Endothelial cell of umbilical vein (primary cell): ENCODE results near the gene METTL15. TPM values are rescaled to one million over a fixed set of nuclear protein-coding genes. Genes with fewer than 3 reads are reported as not detected.
A peak's percentile ranks its signal among the peaks of the same experiment; 100 is the strongest.

Experiments
- BruUV-seq: library from RNA; stranded (reverse); fragments of 400-500 nt; replicated peaks from 2 replicates; lab custom pipeline; 2021; lab: Mats Ljungman, UMichigan
- CTCF ChIA-PET: fragments of 300-600, 350-600 bp; sonication (Branson Sonifier 250); formaldehyde crosslinking; loops from one replicate; lab custom pipeline; 2021; ENCODE audit warnings: antibody characterized with exemption, inconsistent platforms; lab: Charles Lee
- POLR2A ChIA-PET: fragments of 300-600, 350-600 bp; sonication (Branson Sonifier 250); formaldehyde crosslinking; loops from one replicate; lab custom pipeline; 2021; ENCODE audit warnings: antibody characterized with exemption, inconsistent platforms; lab: Charles Lee
- DNase-seq: peaks from one replicate; pipeline ENCODE4 v3.0.0-alpha.2; 2011; ENCODE audit warnings: low read depth, low spot score
- FAIRE-seq: peaks from 2 replicates; lab custom pipeline; 2011; peaks lifted over from hg19 to GRCh38; lab: Jason Lieb, UNC
- H2AFZ ChIP-seq: 2 replicates; pipeline ENCODE4 v1.6.0; 2012; ENCODE audit warnings: low read depth, low read length, control low read depth, inconsistent platforms
- H3K27ac ChIP-seq: 2 replicates; pipeline ENCODE4 v1.5.1; 2011; ENCODE audit warnings: low read depth, mild to moderate bottlenecking, control low read depth, low read length, moderate library complexity; ENCODE audit not compliant: insufficient read depth
- H3K27me3 ChIP-seq, 2 experiments: 2 replicates each; pipeline versions ENCODE4 v1.6.0 to v1.6.1; 2011; ENCODE audit warnings: low read length in 2 of 2, mixed read lengths in 1 of 2; ENCODE audit not compliant: control insufficient read depth in 2 of 2, insufficient read depth in 2 of 2
- H3K36me3 ChIP-seq, 2 experiments: 2 replicates in 1 of 2; 3 replicates in 1 of 2; pipeline ENCODE4 v1.5.1; 2011; ENCODE audit warnings: low read length in 2 of 2, mild to moderate bottlenecking in 1 of 2, moderate library complexity in 1 of 2; ENCODE audit not compliant: control insufficient read depth in 2 of 2, insufficient read depth in 2 of 2; ENCODE audit errors: extremely low read depth in 1 of 2
- H3K4me1 ChIP-seq: 3 replicates; pipeline ENCODE4 v1.5.1; 2011; ENCODE audit warnings: mild to moderate bottlenecking, low read length; ENCODE audit not compliant: control insufficient read depth, insufficient read depth; ENCODE audit errors: extremely low read depth
- H3K4me2 ChIP-seq: 2 replicates; pipeline ENCODE4 v1.6.1; 2011; ENCODE audit warnings: low read length, control low read depth, mixed read lengths; ENCODE audit not compliant: insufficient read depth
- H3K4me3 ChIP-seq, 3 experiments: fragments of 200-600 bp in 1 of 3; sonication (generic), shearing (Covaris generic) in 1 of 3; replicated peaks in 1 of 3; 2 replicates each; pipeline ENCODE4 v1.5.1; 2011 to 2016; ENCODE audit warnings: control low read depth in 3 of 3, low read length in 3 of 3, mild to moderate bottlenecking in 2 of 3, inconsistent platforms in 1 of 3, low read depth in 1 of 3, moderate library complexity in 1 of 3; ENCODE audit not compliant: insufficient read depth in 1 of 3
- H3K79me2 ChIP-seq: 2 replicates; pipeline ENCODE4 v1.6.0; 2012; ENCODE audit warnings: low read length, inconsistent platforms; ENCODE audit not compliant: control insufficient read depth, insufficient read depth
- H3K9ac ChIP-seq: replicated peaks from 2 replicates; pipeline ENCODE3; 2011; ENCODE audit warnings: low read length, control low read depth; ENCODE audit not compliant: insufficient read depth; ENCODE audit errors: extremely low read depth
- H3K9me1 ChIP-seq: replicated peaks from 3 replicates; pipeline ENCODE4 v1.6.0; 2011; ENCODE audit warnings: mild to moderate bottlenecking, low read length; ENCODE audit not compliant: control insufficient read depth, insufficient read depth; ENCODE audit errors: extremely low read depth
- H3K9me3 ChIP-seq: replicated peaks from 2 replicates; pipeline ENCODE4 v1.5.1; 2012; ENCODE audit warnings: low read length, inconsistent platforms; ENCODE audit not compliant: control insufficient read depth, insufficient read depth
- H4K20me1 ChIP-seq: replicated peaks from 2 replicates; pipeline ENCODE3; 2011; ENCODE audit warnings: mild to moderate bottlenecking, low read length; ENCODE audit not compliant: control insufficient read depth, insufficient read depth; ENCODE audit errors: extremely low read depth
- EZH2 ChIP-seq: IDR thresholded peaks from 2 replicates; pipeline ENCODE4 v1.6.1; 2012; ENCODE audit warnings: borderline replicate concordance, low read depth, mild to moderate bottlenecking, moderate library complexity, low read length, inconsistent platforms; ENCODE audit not compliant: severe bottlenecking
- GATA2 ChIP-seq: IDR thresholded peaks from 2 replicates; pipeline ENCODE4 v1.7.0; 2011; ENCODE audit warnings: low read depth, mild to moderate bottlenecking, moderate library complexity, mixed read lengths, low read length; ENCODE audit not compliant: insufficient read length, insufficient read depth
- JUN ChIP-seq: IDR thresholded peaks from 2 replicates; pipeline ENCODE4 v1.6.1; 2011; ENCODE audit warnings: borderline replicate concordance, low read depth; ENCODE audit not compliant: insufficient read length, insufficient read depth
- MYC ChIP-seq: IDR thresholded peaks from one replicate; pipeline ENCODE4 v1.6.1; 2011; ENCODE audit warnings: mild to moderate bottlenecking, low read depth, low read length
- POLR2A ChIP-seq: IDR thresholded peaks from 2 replicates; pipeline ENCODE4 v1.6.1; 2012; ENCODE audit warnings: low read depth, mild to moderate bottlenecking, control low read depth, low read length
- dilution Hi-C: fragments of 300-500 bp; cut with MboI; formaldehyde crosslinking; loops from one replicate; pipeline ENCODE4 v1.15.0; 2019; ENCODE audit warnings: low sequenced_read_pairs; ENCODE audit not compliant: extremely low pct_ligation_motif_present
- intact Hi-C: fragments of 100-400 bp; cut with micrococcal nuclease; formaldehyde crosslinking; loops from one replicate; pipeline ENCODE4 v1.10.0; 2022
- polyA plus RNA-seq, 4 experiments: library from polyadenylated mRNA; depleted of rRNA in 3 of 4; stranded (reverse) in 3 of 4; unstranded in 1 of 4; fragments of >200 nt; gene quantifications; 2 replicates each; pipeline versions ENCODE4 v1.2.1 to v1.2.3, GENCODE V29; 2011 to 2012; ENCODE audit warnings: missing spikeins in 1 of 4
- total RNA-seq: library from RNA; stranded (reverse); gene quantifications from 2 replicates; pipeline ENCODE4 v1.2.3, GENCODE V29; 2021
- TF ChIP-seq, protein P1 (sequence below): IDR thresholded peaks from 2 replicates; pipeline ENCODE4 v1.6.1; 2011; ENCODE audit not compliant: insufficient read depth, insufficient read length
- TF ChIP-seq, protein P2 (sequence below), 2 donors: IDR thresholded peaks; 1 replicate in 1 of 2; 2 replicates in 1 of 2; pipeline ENCODE4 v1.5.1; 2011; ENCODE audit warnings: low read length in 2 of 2, mild to moderate bottlenecking in 2 of 2, moderate library complexity in 2 of 2, control low read depth in 1 of 2, inconsistent platforms in 1 of 2, low read depth in 1 of 2; ENCODE audit not compliant: insufficient read depth in 1 of 2; ENCODE audit errors: extremely low read depth in 1 of 2

METTL15 gene
- total and polyA plus RNA-seq, 2 donors (not counting 3 experiments of a cell fraction or from before 2014, with no cell fraction given): 3.2 to 12.1 TPM

DNA sequence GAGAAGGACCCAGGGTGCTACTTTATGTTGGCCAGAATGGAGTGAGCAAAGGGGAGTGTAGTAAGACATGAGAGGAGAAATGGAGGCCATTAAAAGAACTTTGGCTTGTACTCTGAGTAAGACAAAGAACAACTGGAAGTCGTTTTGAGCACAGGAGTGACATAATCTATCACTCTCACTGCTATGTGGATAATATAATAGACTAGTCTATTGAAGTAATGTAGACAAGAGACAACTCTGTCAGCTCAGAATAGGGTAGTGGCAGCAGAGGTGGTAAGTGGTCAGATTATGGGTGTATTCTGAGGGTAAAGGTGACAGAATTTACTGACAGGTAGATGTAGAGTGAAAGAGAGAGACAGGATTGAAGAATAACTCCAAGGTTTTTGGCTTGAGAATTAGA, 8.5 kb upstream of the METTL15 start:
- Histone ChIP-seq H3K4me3 (no peak overlapping the region), H3K79me2 (peaks cover 79% of the 10 kb centered on the region), H3K4me1 (no peaks in the 10 kb centered on the region), H3K27me3 (no peaks in the 10 kb centered on the region), H3K27ac (no peak overlapping the region), H3K36me3 (peaks cover 0 to 2% of the 10 kb centered on the region in 2 experiments), H3K9me1 (no peaks in the 10 kb centered on the region), H4K20me1 (peaks cover 2% of the 10 kb centered on the region), H3K4me2 (no peak overlapping the region), H2AFZ (peak overlapping the region; percentile 15), H3K9me3 (no peaks in the 10 kb centered on the region), H3K9ac (no peak overlapping the region)
- dilution Hi-C loops: no loop called here
- TF ChIP-seq, protein P1, sequence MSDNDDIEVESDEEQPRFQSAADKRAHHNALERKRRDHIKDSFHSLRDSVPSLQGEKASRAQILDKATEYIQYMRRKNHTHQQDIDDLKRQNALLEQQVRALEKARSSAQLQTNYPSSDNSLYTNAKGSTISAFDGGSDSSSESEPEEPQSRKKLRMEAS: no peak
- TF ChIP-seq EZH2: no peak
- TF ChIP-seq POLR2A: no peak
- TF ChIP-seq GATA2: no peak
- TF ChIP-seq MYC: no peak
- TF ChIP-seq, protein P2, sequence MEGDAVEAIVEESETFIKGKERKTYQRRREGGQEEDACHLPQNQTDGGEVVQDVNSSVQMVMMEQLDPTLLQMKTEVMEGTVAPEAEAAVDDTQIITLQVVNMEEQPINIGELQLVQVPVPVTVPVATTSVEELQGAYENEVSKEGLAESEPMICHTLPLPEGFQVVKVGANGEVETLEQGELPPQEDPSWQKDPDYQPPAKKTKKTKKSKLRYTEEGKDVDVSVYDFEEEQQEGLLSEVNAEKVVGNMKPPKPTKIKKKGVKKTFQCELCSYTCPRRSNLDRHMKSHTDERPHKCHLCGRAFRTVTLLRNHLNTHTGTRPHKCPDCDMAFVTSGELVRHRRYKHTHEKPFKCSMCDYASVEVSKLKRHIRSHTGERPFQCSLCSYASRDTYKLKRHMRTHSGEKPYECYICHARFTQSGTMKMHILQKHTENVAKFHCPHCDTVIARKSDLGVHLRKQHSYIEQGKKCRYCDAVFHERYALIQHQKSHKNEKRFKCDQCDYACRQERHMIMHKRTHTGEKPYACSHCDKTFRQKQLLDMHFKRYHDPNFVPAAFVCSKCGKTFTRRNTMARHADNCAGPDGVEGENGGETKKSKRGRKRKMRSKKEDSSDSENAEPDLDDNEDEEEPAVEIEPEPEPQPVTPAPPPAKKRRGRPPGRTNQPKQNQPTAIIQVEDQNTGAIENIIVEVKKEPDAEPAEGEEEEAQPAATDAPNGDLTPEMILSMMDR (IDR thresholded peaks at IDR 0.05; ENCODE audit: extremely low read depth in 1 of 2, insufficient read depth in 1 of 2, low read depth in 1 of 2, low read length in 2 of 2): no peak
- no peak for TF ChIP-seq JUN
- BruUV-seq: no TSS peak
- intact Hi-C loops: no loop called here
- POLR2A ChIA-PET: no interaction called here
- DNase-seq (no peak), FAIRE-seq (peak; percentile 21)
- CTCF ChIA-PET: no interaction called here
